ENCODE measurements around the gene GGTLC2.

Gene GGTLC2

DNA sequence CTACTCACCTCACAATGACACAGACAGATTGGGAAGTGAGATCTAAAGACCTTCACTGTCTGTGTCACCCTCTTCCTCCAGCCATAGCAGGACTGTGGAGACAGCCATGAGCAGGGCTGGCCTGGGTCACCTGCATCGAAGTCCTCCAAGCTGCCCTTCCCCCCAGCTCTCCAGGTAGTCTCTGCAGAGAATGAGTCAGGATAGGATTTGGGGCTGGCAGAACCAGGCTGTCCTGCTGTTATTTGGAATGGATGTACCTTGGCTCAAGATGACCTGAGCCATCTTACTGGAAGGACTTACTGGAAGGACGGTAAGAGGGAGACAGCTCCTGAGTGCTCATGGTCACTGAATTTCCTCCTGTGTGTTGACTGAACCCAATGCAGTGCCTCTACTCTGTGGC lies 29.2 kb downstream of the GGTLC2 start:
- DNase-seq (ENCODE audit: insufficient read length, low spot score): no peak
- no peak for TF ChIP-seq PAX5 (IDR thresholded peaks at IDR 0.05; ENCODE audit: insufficient read depth, low read length, severe bottlenecking)
- no peak for TF ChIP-seq POLR2A (IDR thresholded peaks at IDR 0.05; ENCODE audit: low read depth, low read length)
- TF ChIP-seq POLR2AphosphoS5 (IDR thresholded peaks at IDR 0.05; ENCODE audit: low read depth, low read length): no peak
- TF ChIP-seq SPI1 (IDR thresholded peaks at IDR 0.05; ENCODE audit: low read depth, low read length): no peak
- no peak for TF ChIP-seq TAF1 (IDR thresholded peaks at IDR 0.05; ENCODE audit: low read depth, low read length)
- TF ChIP-seq POU2F2 (IDR thresholded peaks at IDR 0.05; ENCODE audit: low read depth, low read length): no peak
- FAIRE-seq: no peak

DNA sequence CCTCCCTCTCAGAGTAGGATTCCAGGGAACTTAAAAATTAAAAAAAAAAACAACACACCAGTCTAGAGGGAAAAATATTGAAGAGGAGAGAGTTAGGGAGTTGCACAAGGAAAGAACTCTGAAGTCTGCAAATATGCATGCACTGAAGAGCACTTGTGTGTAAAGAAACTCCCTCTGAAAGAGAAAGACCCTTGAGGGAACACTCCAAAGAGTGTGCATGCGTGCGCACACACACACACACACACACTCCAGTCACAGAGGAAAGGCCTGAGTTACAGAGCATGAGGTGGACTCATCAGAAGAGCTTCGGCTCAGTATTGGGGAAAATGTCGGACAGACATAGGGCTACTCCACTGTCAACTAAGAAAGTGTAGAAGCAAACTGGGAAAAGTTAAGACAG lies 30.1 kb downstream of the GGTLC2 start:
- DNase-seq (ENCODE audit: insufficient read length, low spot score) (no peak), FAIRE-seq (no peak)
- TF ChIP-seq POU2F2 (IDR thresholded peaks at IDR 0.05; ENCODE audit: low read depth, low read length) (no peak), POLR2A (IDR thresholded peaks at IDR 0.05; ENCODE audit: low read depth, low read length) (no peak), TAF1 (IDR thresholded peaks at IDR 0.05; ENCODE audit: low read depth, low read length) (no peak), POLR2AphosphoS5 (IDR thresholded peaks at IDR 0.05; ENCODE audit: low read depth, low read length) (no peak), SPI1 (IDR thresholded peaks at IDR 0.05; ENCODE audit: low read depth, low read length) (no peak), PAX5 (IDR thresholded peaks at IDR 0.05; ENCODE audit: insufficient read depth, low read length, severe bottlenecking) (no peak)

DNA sequence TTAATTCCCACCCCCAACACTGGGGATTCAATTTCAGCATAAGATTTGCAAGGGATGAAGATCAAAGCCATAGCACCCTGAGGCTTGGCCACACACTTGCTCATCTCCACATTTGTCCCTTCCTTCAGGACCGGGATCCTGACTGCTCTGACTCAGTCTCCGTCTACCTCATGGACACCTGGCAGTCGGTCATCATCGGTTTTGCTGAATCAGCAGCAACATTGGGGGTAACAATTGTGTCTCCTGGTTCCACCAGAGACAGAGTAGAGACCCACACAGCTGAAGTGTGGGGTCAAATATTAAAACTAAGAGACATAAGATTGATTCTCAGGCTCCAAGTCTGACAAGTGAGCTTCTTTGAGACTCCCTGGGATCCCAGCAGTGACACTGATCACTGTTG lies 34.6 kb downstream of the GGTLC2 start:
- no peak for FAIRE-seq
- no peak for DNase-seq (ENCODE audit: insufficient read length, low spot score)
- TF ChIP-seq SPI1 (IDR thresholded peaks at IDR 0.05; ENCODE audit: low read depth, low read length): no peak
- TF ChIP-seq POLR2AphosphoS5 (IDR thresholded peaks at IDR 0.05; ENCODE audit: low read depth, low read length): no peak

DNA sequence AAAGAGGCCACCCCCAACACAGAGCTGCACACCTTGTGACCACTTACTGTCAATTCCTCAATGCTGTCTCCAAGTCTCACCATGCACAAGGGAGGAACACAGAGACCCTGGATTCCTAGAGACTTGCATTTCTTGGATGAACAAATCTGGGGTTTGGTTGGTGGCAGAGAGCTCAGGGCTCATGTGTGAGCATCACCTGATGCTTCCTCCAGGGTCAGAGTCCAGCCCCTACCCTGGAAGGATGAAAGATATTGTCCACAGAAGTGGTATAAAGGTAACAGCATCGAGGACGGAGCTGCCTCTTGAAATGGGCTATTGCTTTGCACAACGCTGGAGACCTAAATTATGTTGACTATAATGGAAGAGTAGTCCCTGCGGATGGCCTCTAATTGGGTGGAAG lies 36.0 kb downstream of the GGTLC2 start:
- TF ChIP-seq TAF1 (IDR thresholded peaks at IDR 0.05; ENCODE audit: low read depth, low read length): no peak
- no peak for TF ChIP-seq PAX5 (IDR thresholded peaks at IDR 0.05; ENCODE audit: insufficient read depth, low read length, severe bottlenecking)
- no peak for TF ChIP-seq POLR2A (IDR thresholded peaks at IDR 0.05; ENCODE audit: low read depth, low read length)
- no peak for TF ChIP-seq POLR2AphosphoS5 (IDR thresholded peaks at IDR 0.05; ENCODE audit: low read depth, low read length)
- TF ChIP-seq POU2F2 (IDR thresholded peaks at IDR 0.05; ENCODE audit: low read depth, low read length): no peak
- TF ChIP-seq SPI1 (IDR thresholded peaks at IDR 0.05; ENCODE audit: low read depth, low read length): no peak
- FAIRE-seq (no peak), DNase-seq (ENCODE audit: insufficient read length, low spot score) (no peak)

DNA sequence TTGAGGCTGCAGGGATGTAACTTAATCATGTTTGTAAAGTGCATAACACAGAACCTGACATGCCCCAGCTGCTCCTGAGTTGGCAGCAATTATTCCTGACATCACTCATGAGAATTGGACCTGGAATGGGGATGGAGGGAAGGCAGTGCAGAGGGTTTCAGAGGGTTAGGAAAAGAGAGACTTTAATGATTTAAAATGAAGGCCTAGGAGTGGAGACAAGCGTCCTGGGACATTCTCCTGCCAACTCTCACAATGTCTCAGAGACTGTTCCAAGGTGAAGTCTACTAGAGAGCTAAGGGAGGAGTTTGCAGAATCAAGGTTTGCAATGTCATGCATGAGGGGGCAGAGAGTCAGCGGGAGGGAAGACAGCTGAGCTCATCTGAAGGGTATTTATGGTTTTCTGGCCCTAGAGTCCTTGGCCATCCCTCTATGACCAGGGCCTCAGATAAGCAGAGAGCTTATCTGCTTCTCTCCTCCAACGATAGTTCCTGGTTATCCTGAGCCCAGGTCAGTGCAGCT lies 36.9 kb downstream of the GGTLC2 start:
- DNase-seq (ENCODE audit: insufficient read length, low spot score) (no peak), FAIRE-seq (peak; percentile 81)
- no peak for TF ChIP-seq SPI1 (IDR thresholded peaks at IDR 0.05; ENCODE audit: low read depth, low read length)
- TF ChIP-seq POLR2A (IDR thresholded peaks at IDR 0.05; ENCODE audit: low read depth, low read length): no peak
- no peak for TF ChIP-seq POLR2AphosphoS5 (IDR thresholded peaks at IDR 0.05; ENCODE audit: low read depth, low read length)
- TF ChIP-seq PAX5 (IDR thresholded peaks at IDR 0.05; ENCODE audit: insufficient read depth, low read length, severe bottlenecking): no peak
- TF ChIP-seq POU2F2 (IDR thresholded peaks at IDR 0.05; ENCODE audit: low read depth, low read length): no peak
- no peak for TF ChIP-seq TAF1 (IDR thresholded peaks at IDR 0.05; ENCODE audit: low read depth, low read length)

DNA sequence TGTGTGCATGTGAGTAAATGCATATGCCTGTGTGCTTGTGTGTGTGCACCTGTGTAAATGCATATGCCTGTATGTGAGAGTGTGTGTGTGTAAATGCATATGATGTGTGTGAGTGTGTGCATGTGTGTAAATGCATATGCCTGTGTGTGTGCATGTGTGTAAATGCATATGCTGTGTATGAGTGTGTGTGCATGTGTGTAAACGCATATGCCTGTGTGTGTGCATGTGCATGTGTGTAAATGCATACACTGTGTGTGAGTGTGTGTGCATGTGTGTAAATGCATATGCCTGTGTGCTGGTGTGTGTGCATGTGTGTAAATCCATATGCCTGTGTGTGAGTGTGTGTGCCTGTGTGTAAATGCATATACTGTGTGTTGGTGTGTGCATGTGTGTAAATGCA lies 37.8 kb downstream of the GGTLC2 start:
- TF ChIP-seq PAX5 (IDR thresholded peaks at IDR 0.05; ENCODE audit: insufficient read depth, low read length, severe bottlenecking) (no peak), POLR2A (IDR thresholded peaks at IDR 0.05; ENCODE audit: low read depth, low read length) (no peak), TAF1 (IDR thresholded peaks at IDR 0.05; ENCODE audit: low read depth, low read length) (no peak), POLR2AphosphoS5 (IDR thresholded peaks at IDR 0.05; ENCODE audit: low read depth, low read length) (no peak), POU2F2 (IDR thresholded peaks at IDR 0.05; ENCODE audit: low read depth, low read length) (no peak), SPI1 (IDR thresholded peaks at IDR 0.05; ENCODE audit: low read depth, low read length) (no peak)
- no peak for DNase-seq (ENCODE audit: insufficient read length, low spot score)
- peak; percentile 94 for FAIRE-seq

DNA sequence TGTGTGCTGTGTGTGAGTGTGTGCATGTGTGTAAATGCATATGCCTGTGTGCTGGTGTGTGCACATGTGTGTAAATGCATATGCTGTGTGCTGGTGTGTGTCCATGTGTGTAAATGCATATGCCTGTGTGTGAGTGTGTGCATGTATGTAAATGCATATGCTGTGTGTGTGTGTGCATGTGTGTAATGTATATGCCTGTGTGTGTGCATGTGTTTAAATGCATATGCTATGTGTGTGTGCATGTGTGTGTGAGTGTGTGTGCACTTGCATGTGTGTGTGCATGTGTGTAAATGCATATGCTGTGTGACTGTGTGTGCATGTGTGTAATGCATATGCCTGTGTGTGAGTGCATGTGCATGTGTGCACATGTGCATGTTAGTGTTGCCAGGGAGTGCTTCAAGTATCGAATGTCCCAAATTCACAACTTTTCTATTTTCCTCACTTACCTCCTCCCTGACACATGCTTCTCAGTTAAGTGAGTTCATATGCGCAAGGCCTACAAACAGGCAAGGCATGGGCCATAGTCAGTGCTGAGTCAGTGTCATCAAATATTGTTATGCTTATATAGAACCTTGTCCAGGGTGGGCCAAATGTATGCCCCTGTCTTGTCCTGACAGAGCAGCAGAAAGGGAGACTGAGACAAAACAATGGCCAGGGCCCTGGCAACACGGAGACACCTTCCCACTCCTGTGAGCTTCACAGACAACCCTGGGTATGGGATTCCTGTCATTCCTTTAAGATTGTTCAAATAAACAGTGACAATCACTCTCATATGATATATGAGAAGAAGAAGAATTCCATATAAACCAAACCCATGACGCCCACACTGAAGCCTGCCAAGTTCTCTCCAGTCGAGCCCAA lies 38.6 kb downstream of the GGTLC2 start:
- TF ChIP-seq POU2F2 (IDR thresholded peaks at IDR 0.05; ENCODE audit: low read depth, low read length) (no peak), POLR2AphosphoS5 (IDR thresholded peaks at IDR 0.05; ENCODE audit: low read depth, low read length) (no peak), POLR2A (IDR thresholded peaks at IDR 0.05; ENCODE audit: low read depth, low read length) (no peak), PAX5 (IDR thresholded peaks at IDR 0.05; ENCODE audit: insufficient read depth, low read length, severe bottlenecking) (no peak), SPI1 (IDR thresholded peaks at IDR 0.05; ENCODE audit: low read depth, low read length) (no peak), TAF1 (IDR thresholded peaks at IDR 0.05; ENCODE audit: low read depth, low read length) (no peak)
- DNase-seq (ENCODE audit: insufficient read length, low spot score) (no peak), FAIRE-seq (no peak)

DNA sequence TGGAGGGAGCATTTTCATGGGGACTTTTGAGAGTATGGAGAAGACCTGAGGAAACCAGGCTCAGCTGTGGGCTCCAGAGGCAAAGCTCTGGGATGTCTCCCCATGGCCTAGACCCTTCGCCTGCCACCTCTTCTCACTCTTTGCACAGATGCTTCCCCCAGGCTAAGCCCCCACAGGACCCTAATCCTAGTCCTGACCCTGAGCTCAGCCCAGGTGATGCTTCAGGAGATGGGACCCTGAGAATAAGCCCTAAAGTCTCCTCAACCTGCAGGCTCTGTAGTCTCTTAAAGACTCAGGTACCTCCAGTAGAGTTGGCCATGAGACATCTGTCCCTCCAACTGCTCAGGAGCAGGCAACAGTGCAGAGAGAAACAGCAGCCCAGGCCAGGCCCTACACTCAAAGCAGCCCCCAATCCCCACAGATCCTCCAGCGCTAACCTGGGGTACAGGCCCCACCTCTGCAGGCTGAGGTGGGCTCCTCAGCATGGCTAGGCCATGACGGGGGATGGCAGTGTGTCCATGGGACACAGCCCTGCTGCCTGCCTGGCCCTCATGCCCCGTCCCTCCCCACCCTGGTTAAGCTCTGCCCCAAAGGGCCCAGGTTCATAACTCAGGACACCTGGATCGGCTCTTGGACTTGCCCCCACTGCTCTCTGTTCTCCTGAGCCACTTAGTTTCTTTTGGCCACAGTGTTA lies 39.4 kb downstream of the GGTLC2 start:
- TF ChIP-seq POLR2AphosphoS5 (IDR thresholded peaks at IDR 0.05; ENCODE audit: low read depth, low read length) (no peak), SPI1 (IDR thresholded peaks at IDR 0.05; ENCODE audit: low read depth, low read length) (no peak), TAF1 (IDR thresholded peaks at IDR 0.05; ENCODE audit: low read depth, low read length) (no peak), POU2F2 (IDR thresholded peaks at IDR 0.05; ENCODE audit: low read depth, low read length) (no peak)
- DNase-seq (ENCODE audit: insufficient read length, low spot score): no peak
- FAIRE-seq: no peak

Data from GM12891 (cell line).